H1 (cell line): ENCODE measurements around the gene C22orf23. TPM values are rescaled to one million over a fixed set of nuclear protein-coding genes. Genes with fewer than 3 reads are reported as not detected.

Source experiments
- ASH2L ChIP-seq: fragments of 200-600, 300-600 bp; sonication (generic); IDR thresholded peaks from one replicate; pipeline ENCODE4 v1.7.1; 2017; ENCODE audit warnings: low read length
- BACH1 ChIP-seq: IDR thresholded peaks from 2 replicates; pipeline ENCODE4 v1.6.1; 2012; ENCODE audit warnings: low read length, improper control_type of control experiment
- CTCF ChIP-seq, 3 experiments: IDR thresholded peaks; 1 replicate in 2 of 3; 2 replicates in 1 of 3; pipeline versions ENCODE4 v1.5.1 to v1.6.1; 2011; ENCODE audit warnings: low read length in 3 of 3, mild to moderate bottlenecking in 3 of 3, inconsistent platforms in 2 of 3, low read depth in 1 of 3, moderate library complexity in 1 of 3; ENCODE audit not compliant: insufficient read depth in 1 of 3; ENCODE audit errors: control extremely low read depth in 1 of 3
- E2F6 ChIP-seq: IDR thresholded peaks from 2 replicates; pipeline ENCODE4 v1.6.1; 2012; ENCODE audit warnings: inconsistent platforms
- EGR1 ChIP-seq: IDR thresholded peaks from 2 replicates; pipeline ENCODE4 v1.6.1; 2011; ENCODE audit warnings: low read depth, low read length, borderline replicate concordance
- SAP30 ChIP-seq: fragments of 300-600 bp; sonication (generic); IDR thresholded peaks from 2 replicates; pipeline ENCODE4 v1.7.1; 2012; ENCODE audit warnings: low read length, moderate library complexity, mild to moderate bottlenecking, inconsistent platforms; ENCODE audit not compliant: insufficient read depth, insufficient replicate concordance
- SP1 ChIP-seq: IDR thresholded peaks from 2 replicates; pipeline ENCODE4 v1.6.1; 2011; ENCODE audit warnings: low read depth, low read length
- SUZ12 ChIP-seq: fragments of 200-600 bp; sonication (generic); IDR thresholded peaks from 2 replicates; pipeline ENCODE4 v1.6.1; 2012; ENCODE audit warnings: mild to moderate bottlenecking, inconsistent platforms, low read length, moderate library complexity, mixed read lengths
- TAF1 ChIP-seq: IDR thresholded peaks from 2 replicates; pipeline ENCODE4 v1.6.1; 2011; ENCODE audit warnings: mild to moderate bottlenecking, low read depth, low read length
- TAF7 ChIP-seq: optimal IDR thresholded peaks from 2 replicates; pipeline ENCODE3; 2011; ENCODE audit warnings: low read depth, mild to moderate bottlenecking, inconsistent platforms, low read length, moderate library complexity, borderline replicate concordance
- TBP ChIP-seq: IDR thresholded peaks from 2 replicates; pipeline ENCODE4 v1.6.1; 2011; ENCODE audit warnings: low read depth, low read length, improper control_type of control experiment
- TCF12 ChIP-seq: IDR thresholded peaks from 2 replicates; pipeline ENCODE4 v1.6.1; 2011; ENCODE audit warnings: low read depth, mild to moderate bottlenecking, low read length
- polyA plus RNA-seq, 7 experiments: library from polyadenylated mRNA; depleted of rRNA in 3 of 7; stranded (reverse) in 5 of 7; unstranded in 2 of 7; fragments of >200 nt in 5 of 7; fragments of 200-250 nt in 2 of 7; gene quantifications; 1 replicate in 5 of 7; 2 replicates in 1 of 7; 4 replicates in 1 of 7; pipeline versions ENCODE4 v1.2.1 to v1.2.3, GENCODE V29; 2011 to 2013; ENCODE audit warnings: missing spikeins in 2 of 7, mixed read lengths in 2 of 7
- total RNA-seq: library from RNA; stranded (reverse); fragmentation: NEBNext Ultra II Directional; extraction: Animal tissue kit (Norgen Biotek cat#: 25700); gene quantifications from 2 replicates; pipeline ENCODE4 v1.2.1, GENCODE V29; 2021

Gene C22orf23
- total and polyA plus RNA-seq, 2 of the 8 experiments (the other 6 are each of a cell fraction or from before 2014, with no cell fraction given) = 0.50 to 0.54 TPM

GRCh38 chr22:37894939-37895670 is 58.3 kb downstream of the C22orf23 start (continued):
- TF ChIP-seq TAF1 (no peak), TCF12 (no peak), EGR1 (peak; percentile 10; the same call in 1 of the 2 replicates), SUZ12 (no peak), E2F6 (no peak), SP1 (peak; percentile 81), TAF7 (no peak), TBP (no peak), CTCF (IDR thresholded peaks at IDR 0.05; ENCODE audit: control extremely low read depth in 1 of 3, insufficient read depth in 1 of 3, low read depth in 1 of 3, low read length in 3 of 3) (no peak), BACH1 (no peak), ASH2L (peak; percentile 75), SAP30 (no peak)
